GM18519 (cell line): ENCODE measurements around the gene YPEL1.
"Not testable (repeated sequence)": the region's sequence is repeated elsewhere in the genome, so short reads cannot be mapped to it uniquely, and the experiment has no call there.

Experiments
- ATAC-seq: cut with Tn5 transposase; IDR thresholded peaks from one replicate; pipeline ENCODE4 v1.9.1; 2021; ENCODE audit warnings: mild to moderate bottlenecking, moderate library complexity; ENCODE audit not compliant: unreplicated experiment, low FRiP score

YPEL1 gene

GRCh38 chr22:21702094-21702493, 33.5 kb downstream of the YPEL1 start:
- ATAC-seq, result no peak

- no peak for ATAC-seq
These were observed 34.1 kb downstream of the YPEL1 start for GRCh38 chr22:21701384-21701971.

- ATAC-seq, result no peak
These were observed 34.8 kb downstream of the YPEL1 start for GRCh38 chr22:21700822-21701221.

GRCh38 chr22:21699643-21700042, 36.0 kb downstream of the YPEL1 start:
- no peak for ATAC-seq

- no peak for ATAC-seq
These were observed 36.9 kb downstream of the YPEL1 start for GRCh38 chr22:21698430-21699329.

- ATAC-seq, result no peak
These were observed 37.7 kb downstream of the YPEL1 start for GRCh38 chr22:21697880-21698279.

- ATAC-seq, result no peak
These were observed 38.4 kb downstream of the YPEL1 start for GRCh38 chr22:21697021-21697771.

- no peak for ATAC-seq
These were observed 39.5 kb downstream of the YPEL1 start for GRCh38 chr22:21696115-21696514.

GRCh38 chr22:21695430-21696085, 40.0 kb downstream of the YPEL1 start:
- ATAC-seq, result no peak

GRCh38 chr22:21694795-21695429, 40.7 kb downstream of the YPEL1 start:
- no peak for ATAC-seq

- ATAC-seq, result no peak
These were observed 41.2 kb downstream of the YPEL1 start for GRCh38 chr22:21694394-21694793.

- ATAC-seq, result no peak
These were observed 41.6 kb downstream of the YPEL1 start for GRCh38 chr22:21693999-21694341.

GRCh38 chr22:21693333-21693998, 42.1 kb downstream of the YPEL1 start:
- no peak for ATAC-seq

GRCh38 chr22:21692856-21693255, 42.7 kb downstream of the YPEL1 start:
- not testable (repeated sequence) for ATAC-seq

GRCh38 chr22:21691816-21692215, 43.8 kb downstream of the YPEL1 start:
- no peak for ATAC-seq

- ATAC-seq, result no peak
These were observed 45.2 kb downstream of the YPEL1 start for GRCh38 chr22:21690401-21690801.

- ATAC-seq, result no peak
These were observed 46.8 kb downstream of the YPEL1 start for GRCh38 chr22:21688706-21689381.

- no peak for ATAC-seq
These were observed 47.3 kb downstream of the YPEL1 start for GRCh38 chr22:21688341-21688705.

GRCh38 chr22:21687685-21688259, 47.8 kb downstream of the YPEL1 start:
- no peak for ATAC-seq
